K562 (cell line): Measurements from ENCODE around the gene TFCP2L1. TPM values are rescaled to one million over a fixed set of nuclear protein-coding genes. Genes with fewer than 3 reads are reported as not detected.

Experiments used
- ATAC-seq: fragments of 200-7000 bp; cut with Tn5 transposase; 3 replicates; pipeline ENCODE4 v1.9.1; 2020; ENCODE audit warnings: moderate library complexity
- BruUV-seq: library from RNA; stranded (reverse); fragments of 400-500 nt; replicated peaks from 2 replicates; lab custom pipeline; 2021; lab: Mats Ljungman, UMichigan
- CTCF ChIA-PET: fragments of 300-600 bp; formaldehyde crosslinking; extraction: SDS; loops from one replicate; lab custom pipeline; 2021; ENCODE audit warnings: low intra/inter-chr PET ratio; lab: Yijun Ruan, JAX
- POLR2A ChIA-PET: fragments of 300-600, 350-650 bp; sonication (Branson Sonifier 250); formaldehyde crosslinking; extraction: SDS; loops from one replicate; lab custom pipeline; 2021; ENCODE audit warnings: antibody characterized with exemption, inconsistent platforms; lab: Yijun Ruan, JAX
- DNase-seq, 4 experiments: peaks; one replicate each; pipeline versions ENCODE4 v3.0.0 to v3.0.0-alpha.2; 2011 to 2018; ENCODE audit warnings: low spot score in 3 of 4, mixed read lengths in 3 of 4; ENCODE audit errors: extremely low read depth in 1 of 4
- FAIRE-seq: peaks from 2 replicates; lab custom pipeline; 2011; peaks lifted over from hg19 to GRCh38; lab: Jason Lieb, UNC
- H2AFZ ChIP-seq: 2 replicates; pipeline ENCODE4 v1.6.0; 2011; ENCODE audit warnings: low read depth, low read length, control low read depth, inconsistent platforms
- H3K27ac ChIP-seq: fragments of 200-600 bp; 3 replicates; pipeline ENCODE4 v1.8.0; 2011; ENCODE audit warnings: low read depth, mild to moderate bottlenecking, control low read depth, inconsistent platforms, low read length, moderate library complexity, mixed read lengths; ENCODE audit errors: extremely low read depth
- H3K27me3 ChIP-seq, 2 experiments: fragments of 300-600 bp in 1 of 2; 2 replicates in 1 of 2; 3 replicates in 1 of 2; pipeline versions ENCODE4 v1.6.0 to v1.8.0; 2011; ENCODE audit warnings: inconsistent platforms in 2 of 2, low read length in 2 of 2, mild to moderate bottlenecking in 1 of 2, mixed read lengths in 1 of 2, moderate library complexity in 1 of 2; ENCODE audit not compliant: control insufficient read depth in 2 of 2, insufficient read depth in 2 of 2
- H3K36me3 ChIP-seq: fragments of 300-600 bp; 3 replicates; pipeline ENCODE4 v1.8.0; 2011; ENCODE audit warnings: mild to moderate bottlenecking, low read length, inconsistent platforms; ENCODE audit not compliant: control insufficient read depth, insufficient read depth
- H3K4me1 ChIP-seq, 2 experiments: fragments of 200-600 bp in 1 of 2; replicated peaks in 1 of 2; 2 replicates in 1 of 2; 3 replicates in 1 of 2; pipeline versions ENCODE4 v1.5.1 to v1.8.0; 2011; ENCODE audit warnings: inconsistent platforms in 2 of 2, low read length in 2 of 2, mild to moderate bottlenecking in 1 of 2, mixed read lengths in 1 of 2, moderate library complexity in 1 of 2; ENCODE audit not compliant: control insufficient read depth in 2 of 2, insufficient read depth in 2 of 2
- H3K4me2 ChIP-seq: 2 replicates; pipeline ENCODE4 v1.6.1; 2011; ENCODE audit warnings: low read length, control low read depth, inconsistent platforms, mixed read lengths; ENCODE audit not compliant: insufficient read depth
- H3K4me3 ChIP-seq: fragments of 200-600 bp; sonication (generic), shearing (Covaris generic); 2 replicates; pipeline ENCODE4 v1.5.1; 2016; ENCODE audit warnings: control low read depth, inconsistent platforms
- H3K79me2 ChIP-seq: fragments of 200-600 bp; 3 replicates; pipeline ENCODE4 v1.8.0; 2011; ENCODE audit warnings: low read length, inconsistent platforms; ENCODE audit not compliant: control insufficient read depth, insufficient read depth
- H3K9ac ChIP-seq, 2 experiments: 2 replicates each; pipeline versions ENCODE4 v1.6.0 to v1.6.1; 2011; ENCODE audit warnings: low read depth in 2 of 2, low read length in 2 of 2, control low read depth in 1 of 2, inconsistent platforms in 1 of 2, mild to moderate bottlenecking in 1 of 2, mixed read lengths in 1 of 2; ENCODE audit not compliant: insufficient read depth in 1 of 2
- H3K9me1 ChIP-seq: one replicate; pipeline ENCODE4 v1.6.0; 2011; ENCODE audit warnings: inconsistent platforms, mild to moderate bottlenecking, low read length, moderate library complexity; ENCODE audit not compliant: control insufficient read depth, insufficient read depth
- H3K9me3 ChIP-seq: replicated peaks from 2 replicates; pipeline ENCODE4 v1.5.1; 2011; ENCODE audit warnings: low read depth, low read length, inconsistent platforms; ENCODE audit not compliant: control insufficient read depth, insufficient read depth
- H4K20me1 ChIP-seq: replicated peaks from 2 replicates; pipeline ENCODE4 v1.6.1; 2011; ENCODE audit warnings: low read length, inconsistent platforms, mixed read lengths; ENCODE audit not compliant: control insufficient read depth, insufficient read depth
- ELF1 ChIP-seq: fragments of 200-800 bp; sonication (Bioruptor generic); IDR thresholded peaks from 2 replicates; pipeline ENCODE4 v1.6.1; 2016; ENCODE audit warnings: missing genetic modification characterization, missing compliant biosample characterization
- ESRRA ChIP-seq: fragments of 450-650 bp; IDR thresholded peaks from 2 replicates; pipeline ENCODE4 v1.6.1; 2014; ENCODE audit warnings: low read depth, mild to moderate bottlenecking, moderate library complexity, borderline replicate concordance
- KLF1 ChIP-seq: fragments of 450-650 bp; IDR thresholded peaks from 2 replicates; pipeline ENCODE4 v1.6.1; 2016; ENCODE audit warnings: missing genetic modification characterization, missing compliant biosample characterization
- NFIC ChIP-seq: fragments of 450-650 bp; IDR thresholded peaks from 2 replicates; pipeline ENCODE4 v1.6.1; 2017; ENCODE audit warnings: mild to moderate bottlenecking, inconsistent platforms
- PCBP1 ChIP-seq: fragments of 200-400 bp; formaldehyde crosslinking; IDR thresholded peaks from 2 replicates; pipeline ENCODE4 v1.6.1; 2018; ENCODE audit warnings: mild to moderate bottlenecking, low read depth, low read length; ENCODE audit not compliant: poor library complexity, severe bottlenecking
- PTTG1 ChIP-seq: fragments of 450-650 bp; IDR thresholded peaks from 2 replicates; pipeline ENCODE4 v1.6.1; 2016; ENCODE audit warnings: low read depth, mild to moderate bottlenecking, missing genetic modification characterization, missing compliant biosample characterization
- RBM34 ChIP-seq: fragments of 200-400 bp; formaldehyde crosslinking; IDR thresholded peaks from 2 replicates; pipeline ENCODE4 v1.6.1; 2018; ENCODE audit warnings: low read length, borderline replicate concordance; ENCODE audit not compliant: insufficient read depth
- TFAM ChIP-seq: fragments of 250-450 bp; sonication (Bioruptor Pico); conservative IDR thresholded peaks from 2 replicates; pipeline ENCODE4 v1.5.0; 2021; ENCODE audit warnings: mild to moderate bottlenecking, moderate library complexity
- TRIM28 ChIP-seq: fragments of 450-650 bp; IDR thresholded peaks from 2 replicates; pipeline ENCODE4 v1.6.1; 2017
- XRCC3 ChIP-seq: fragments of 450-650 bp; IDR thresholded peaks from 2 replicates; pipeline ENCODE4 v1.6.1; 2017; ENCODE audit warnings: mild to moderate bottlenecking, moderate library complexity
- ZNF717 ChIP-seq: fragments of 250-450 bp; sonication (Bioruptor Pico); IDR thresholded peaks from 2 replicates; pipeline ENCODE4 v1.5.0; 2021
- ZNF740 ChIP-seq, 3 experiments: fragments of 200-800 bp in 1 of 3; sonication (Bioruptor generic) in 1 of 3; sonication (generic) in 1 of 3; formaldehyde crosslinking in 1 of 3; IDR thresholded peaks; 2 replicates each; pipeline versions ENCODE4 v1.6.1 to v1.8.0; 2016 to 2022; ENCODE audit warnings: mild to moderate bottlenecking in 2 of 3, missing compliant biosample characterization in 2 of 3, missing genetic modification characterization in 2 of 3, missing genetic modification reagents in 1 of 3
- WGBS: fragments of 100-300 bp; shearing (Covaris generic); methylation state at CpG from one replicate; pipeline ENCODE4 v1.1.6; 2016; ENCODE audit warnings: low coverage, mixed read lengths; ENCODE audit not compliant: insufficient coverage; ENCODE audit errors: missing lambda C conversion rate; 5-methylcytosine and 5-hydroxymethylcytosine counted together
- in situ Hi-C: fragments of 300-500 bp; cut with MboI; formaldehyde crosslinking; loops from 4 replicates; pipeline ENCODE4 v1.15.0; 2018; ENCODE audit warnings: inconsistent platforms, mixed read lengths
- intact Hi-C: fragments of 100-400 bp; cut with micrococcal nuclease; formaldehyde crosslinking; loops from 2 replicates; pipeline ENCODE4 v1.14.2; 2022
- polyA plus RNA-seq, 8 experiments: library from polyadenylated mRNA; depleted of rRNA in 4 of 8; stranded (reverse) in 5 of 8; unstranded in 3 of 8; fragments of >200 nt; fragmentation: Nextera tagmentation in 2 of 8; fragmentation: Illumina TruSeq in 1 of 8; extraction: Ambion mirVana in 2 of 8; extraction: Trizol in 1 of 8; gene quantifications; 2 replicates each; pipeline versions ENCODE4 v1.2.1 to v1.2.3, GENCODE V29; 2011 to 2014; ENCODE audit warnings: inconsistent platforms in 1 of 8, missing spikeins in 1 of 8
- total RNA-seq, 7 experiments: library from RNA; depleted of rRNA in 6 of 7; stranded (reverse); fragments of >200 nt in 6 of 7; fragmentation: Illumina TruSeq in 2 of 7; extraction: Trizol in 2 of 7; gene quantifications; 2 replicates each; pipeline versions ENCODE4 v1.2.1 to v1.2.3, GENCODE V29; 2011 to 2021; ENCODE audit warnings: low replicate concordance in 1 of 7

Gene TFCP2L1
- total and polyA plus RNA-seq, 9 of the 15 experiments (the other 6 are each of a cell fraction or from before 2014, with no cell fraction given), result 0.08 to 1.00 (median 0.42) TPM

- TF ChIP-seq TFAM (CRISPR knock-in tag), result no peak
- TF ChIP-seq ELF1, result no peak
- TF ChIP-seq TRIM28, result no peak
- TF ChIP-seq KLF1 (tag), result no peak
- no peak for TF ChIP-seq XRCC3
- TF ChIP-seq PCBP1, result no peak
- no peak for TF ChIP-seq PTTG1
- TF ChIP-seq RBM34, result no peak
- no peak for TF ChIP-seq ZNF717 (CRISPR knock-in tag)
- no peak for TF ChIP-seq ESRRA
These were observed 77.5 kb downstream of the TFCP2L1 start (continued) for GRCh38 chr2:121207494-121207893.

- Histone ChIP-seq H3K27ac (no peak overlapping the region), H3K9ac (no peak overlapping the region), H3K36me3 (no peaks in the 10 kb centered on the region), H3K4me2 (no peak overlapping the region), H2AFZ (no peak overlapping the region), H3K4me3 (no peak overlapping the region), H3K9me3 (no peaks in the 10 kb centered on the region), H4K20me1 (peaks cover 3% of the 10 kb centered on the region; the same call in 1 of the 2 replicates), H3K27me3 (peaks cover 12 to 49% of the 10 kb centered on the region in 2 experiments; a peak in 4 of 5 replicates), H3K79me2 (no peaks in the 10 kb centered on the region), H3K4me1 (no peaks in the 10 kb centered on the region), H3K9me1 (no peaks in the 10 kb centered on the region)
- BruUV-seq, result no TSS peak
- TF ChIP-seq ZNF740 (CRISPR knock-in tag; IDR thresholded peaks at IDR 0.05), result no peak
- no peak for TF ChIP-seq ZNF740 (tag; IDR thresholded peaks at IDR 0.05)
- 0 out of 2 replicates have a peak, but pooled peaks have one; percentile 6 for TF ChIP-seq NFIC
- ATAC-seq (no peak), DNase-seq (peak in 2 of 4 experiments; percentile 28 to 31), FAIRE-seq (no peak)
- intact Hi-C loops (no loop called here), in situ Hi-C loops (no loop called here)
- CTCF ChIA-PET, result no interaction called here
- 7% methylated on average over 10 of the region's 10 CpGs for WGBS
- POLR2A ChIA-PET, result no interaction called here
These were observed 79.6 kb downstream of the TFCP2L1 start for GRCh38 chr2:121205321-121205942.
